HepG2 (cell line): ENCODE data around the gene IL1RL2. TPM values are rescaled to one million over a fixed set of nuclear protein-coding genes. Genes with fewer than 3 reads are reported as not detected.

Experiments
- ATAC-seq: fragments of 200-7000 bp; cut with Tn5 transposase; 3 replicates; pipeline ENCODE4 v1.9.1; 2020; ENCODE audit warnings: mild to moderate bottlenecking, moderate library complexity
- BruUV-seq: library from RNA; stranded (reverse); fragments of 400-500 nt; replicated peaks from 2 replicates; lab custom pipeline; 2021; lab: Mats Ljungman, UMichigan
- CTCF ChIA-PET: fragments of 300-600 bp; formaldehyde crosslinking; extraction: SDS; loops from one replicate; lab custom pipeline; 2021; ENCODE audit warnings: low total read pairs, inconsistent platforms, low intra/inter-chr PET ratio; lab: Yijun Ruan, JAX
- POLR2A ChIA-PET: fragments of 350-600 bp; sonication (Branson Sonifier 250); formaldehyde crosslinking; loops from one replicate; lab custom pipeline; 2020; ENCODE audit warnings: antibody characterized with exemption, inconsistent platforms; lab: Yijun Ruan, JAX
- DNase-seq: peaks from one replicate; pipeline ENCODE4 v3.0.0-alpha.2; 2015; ENCODE audit warnings: low spot score
- FAIRE-seq: peaks from 3 replicates; lab custom pipeline; 2011; peaks lifted over from hg19 to GRCh38; lab: Jason Lieb, UNC
- H2AFZ ChIP-seq: one replicate; pipeline ENCODE4 v1.6.1; 2011; ENCODE audit warnings: low read length, inconsistent platforms
- H3K27ac ChIP-seq: fragments of 300-600 bp; 3 replicates; pipeline ENCODE4 v1.8.0; 2011; ENCODE audit warnings: mixed run types, mild to moderate bottlenecking, mixed read lengths, low read length, inconsistent platforms; ENCODE audit not compliant: insufficient read depth; ENCODE audit errors: extremely low read length
- H3K27me3 ChIP-seq, 2 experiments: fragments of 200-600 bp in 1 of 2; 2 replicates in 1 of 2; 3 replicates in 1 of 2; pipeline versions ENCODE4 v1.6.0 to v1.8.0; 2011; ENCODE audit warnings: low read length in 2 of 2, mild to moderate bottlenecking in 2 of 2, moderate library complexity in 2 of 2, inconsistent platforms in 1 of 2; ENCODE audit not compliant: insufficient read depth in 2 of 2, control insufficient read depth in 1 of 2
- H3K36me3 ChIP-seq, 2 experiments: fragments of 200-600 bp in 1 of 2; replicated peaks in 1 of 2; 2 replicates in 1 of 2; 3 replicates in 1 of 2; pipeline versions ENCODE4 v1.5.1 to v1.8.0; 2011; ENCODE audit warnings: low read length in 2 of 2, inconsistent platforms in 1 of 2; ENCODE audit not compliant: insufficient read depth in 2 of 2, control insufficient read depth in 1 of 2
- H3K4me1 ChIP-seq: 2 replicates; pipeline ENCODE4 v1.5.1; 2012; ENCODE audit warnings: low read length, inconsistent platforms; ENCODE audit not compliant: insufficient read depth
- H3K4me2 ChIP-seq: 2 replicates; pipeline ENCODE4 v1.6.0; 2011; ENCODE audit warnings: low read depth, low read length, inconsistent platforms
- H3K4me3 ChIP-seq, 3 experiments: fragments of 200-600 bp in 1 of 3; sonication (generic), shearing (Covaris generic) in 1 of 3; replicated peaks in 1 of 3; 2 replicates each; pipeline ENCODE4 v1.5.1; 2011 to 2016; ENCODE audit warnings: low read length in 3 of 3, inconsistent platforms in 2 of 3, low read depth in 2 of 3, mild to moderate bottlenecking in 2 of 3, control low read depth in 1 of 3, mixed read lengths in 1 of 3; ENCODE audit not compliant: insufficient read depth in 1 of 3
- H3K79me2 ChIP-seq: one replicate; pipeline ENCODE4 v1.6.1; 2011; ENCODE audit warnings: low read length, inconsistent platforms; ENCODE audit not compliant: insufficient read depth
- H3K9ac ChIP-seq: 2 replicates; pipeline ENCODE4 v1.6.0; 2011; ENCODE audit warnings: mild to moderate bottlenecking, low read depth, low read length, inconsistent platforms; ENCODE audit not compliant: insufficient read depth
- H3K9me3 ChIP-seq: 2 replicates; pipeline ENCODE4 v1.5.1; 2012; ENCODE audit warnings: mild to moderate bottlenecking, low read length
- H4K20me1 ChIP-seq: 2 replicates; pipeline ENCODE4 v1.6.0; 2011; ENCODE audit warnings: inconsistent platforms, mild to moderate bottlenecking, low read length, moderate library complexity; ENCODE audit not compliant: insufficient read depth
- ATF5 ChIP-seq: sonication (generic); formaldehyde crosslinking; IDR thresholded peaks from 2 replicates; pipeline ENCODE4 v1.4.0; 2020; ENCODE audit warnings: mild to moderate bottlenecking, low read depth, missing genetic modification reagents
- ERF ChIP-seq: IDR thresholded peaks from 2 replicates; pipeline ENCODE4 v1.6.1; 2018; ENCODE audit warnings: missing biosample characterization, missing genetic modification reagents
- FOXK1 ChIP-seq: sonication (generic); formaldehyde crosslinking; IDR thresholded peaks from 2 replicates; pipeline ENCODE4 v1.4.0; 2020; ENCODE audit warnings: low read depth, missing genetic modification reagents, borderline replicate concordance
- FOXK2 ChIP-seq: fragments of 450-650 bp; IDR thresholded peaks from 2 replicates; pipeline ENCODE4 v1.6.1; 2016
- HDAC1 ChIP-seq: sonication (generic); formaldehyde crosslinking; IDR thresholded peaks from 2 replicates; pipeline ENCODE4 v1.5.1; 2020; ENCODE audit warnings: mild to moderate bottlenecking, missing genetic modification reagents
- HMG20A ChIP-seq: IDR thresholded peaks from 2 replicates; pipeline ENCODE4 v1.6.1; 2016; ENCODE audit warnings: borderline replicate concordance
- JUNB ChIP-seq: sonication (generic); formaldehyde crosslinking; IDR thresholded peaks from 2 replicates; pipeline ENCODE4 v1.8.0; 2022; ENCODE audit warnings: missing genetic modification reagents, mild to moderate bottlenecking, borderline replicate concordance
- KLF13 ChIP-seq: sonication (generic); formaldehyde crosslinking; IDR thresholded peaks from 2 replicates; pipeline ENCODE4 v1.4.0; 2020; ENCODE audit warnings: mild to moderate bottlenecking, missing genetic modification reagents
- LCORL ChIP-seq, 2 experiments: fragments of 450-650 bp in 1 of 2; sonication (generic) in 1 of 2; formaldehyde crosslinking in 1 of 2; IDR thresholded peaks; 2 replicates each; pipeline versions ENCODE4 v1.5.0 to v1.6.1; 2017 to 2020; ENCODE audit warnings: antibody characterized with exemption in 1 of 2, missing genetic modification reagents in 1 of 2
- MAX ChIP-seq: IDR thresholded peaks from 2 replicates; pipeline ENCODE4 v1.6.1; 2012; ENCODE audit warnings: inconsistent platforms
- THAP8 ChIP-seq: sonication (generic); formaldehyde crosslinking; IDR thresholded peaks from 2 replicates; pipeline ENCODE4 v1.5.1; 2020; ENCODE audit warnings: missing genetic modification reagents, mild to moderate bottlenecking, borderline replicate concordance
- TRIM22 ChIP-seq: fragments of 450-650 bp; IDR thresholded peaks from 2 replicates; pipeline ENCODE4 v1.6.1; 2017
- ZBTB21 ChIP-seq: sonication (generic); formaldehyde crosslinking; IDR thresholded peaks from 2 replicates; pipeline ENCODE4 v1.4.0; 2020; ENCODE audit warnings: missing genetic modification reagents
- ZNF280D ChIP-seq: sonication (generic); formaldehyde crosslinking; IDR thresholded peaks from 2 replicates; pipeline ENCODE4 v1.5.1; 2020; ENCODE audit warnings: mild to moderate bottlenecking, missing genetic modification reagents
- ZNF569 ChIP-seq: sonication (generic); formaldehyde crosslinking; IDR thresholded peaks from 2 replicates; pipeline ENCODE4 v1.5.0; 2020; ENCODE audit warnings: mild to moderate bottlenecking, missing genetic modification reagents, moderate library complexity, borderline replicate concordance
- ZSCAN29 ChIP-seq: sonication (generic); formaldehyde crosslinking; conservative IDR thresholded peaks from 2 replicates; pipeline ENCODE4 v1.4.0; 2020; ENCODE audit warnings: mild to moderate bottlenecking, missing genetic modification reagents
- WGBS: methylation state at CpG from one replicate; pipeline ENCODE4 v1.1.6; 2017; ENCODE audit warnings: low lambda C conversion rate; 5-methylcytosine and 5-hydroxymethylcytosine counted together
- in situ Hi-C: cut with HindIII; loops from 2 replicates; pipeline ENCODE4 v1.10.0; 2017; ENCODE audit warnings: low pct_unique_long_range_greater_than_20kb; ENCODE audit not compliant: extremely low pct_ligation_motif_present
- intact Hi-C: fragments of 100-400 bp; cut with micrococcal nuclease; formaldehyde crosslinking; loops from one replicate; pipeline ENCODE4 v1.10.0; 2022; ENCODE audit not compliant: unreplicated experiment
- polyA plus RNA-seq, 8 experiments: library from polyadenylated mRNA; depleted of rRNA in 3 of 8; stranded (reverse) in 7 of 8; unstranded in 1 of 8; fragments of >200 nt; fragmentation: Illumina TruSeq in 4 of 8; extraction: Trizol in 4 of 8; gene quantifications; 2 replicates each; pipeline versions ENCODE4 v1.2.1 to v1.2.3, GENCODE V29; 2011 to 2016; ENCODE audit warnings: low read depth in 4 of 8, missing spikeins in 1 of 8, mixed read lengths in 1 of 8; ENCODE audit not compliant: insufficient read depth in 1 of 8
- total RNA-seq, 5 experiments: library from RNA; depleted of rRNA; stranded (reverse); fragments of >200 nt; fragmentation: Illumina TruSeq; extraction: Trizol; gene quantifications; 2 replicates each; pipeline ENCODE4 v1.2.3, GENCODE V29; 2016; ENCODE audit warnings: low read depth in 1 of 5

IL1RL2 gene
- total and polyA plus RNA-seq, 2 of the 13 experiments (the other 11 are each of a cell fraction or from before 2014, with no cell fraction given), result 0.03 TPM; not detected in 1

- CTCF ChIA-PET, result no interaction called here
- in situ Hi-C loops, result no loop called here
Observed at GRCh38 chr2:102269200-102269524, 82.3 kb downstream of the IL1RL2 start.

More at GRCh38 chr2:102269200-102269524, 82.3 kb downstream of the IL1RL2 start:
- POLR2A ChIA-PET, result no interaction called here
- Histone ChIP-seq H3K9me3 (no peaks in the 10 kb centered on the region), H3K4me1 (no peaks in the 10 kb centered on the region), H3K9ac (no peak overlapping the region), H3K27ac (no peak overlapping the region), H3K36me3 (no peaks in the 10 kb centered on the region), H3K4me2 (no peak overlapping the region), H3K27me3 (peaks cover 0 to 25% of the 10 kb centered on the region in 2 experiments; a peak in 3 of 5 replicates), H4K20me1 (no peaks in the 10 kb centered on the region), H3K79me2 (no peaks in the 10 kb centered on the region), H2AFZ (no peak overlapping the region), H3K4me3 (no peak overlapping the region)
- BruUV-seq, result no TSS peak
- intact Hi-C loops, result no loop called here
- ATAC-seq (no peak), DNase-seq (no peak), FAIRE-seq (no peak)
- 32% methylated on average over 4 of the region's 4 CpGs for WGBS
- no peak for TF ChIP-seq JUNB (CRISPR knock-in tag)
- no peak for TF ChIP-seq THAP8 (CRISPR knock-in tag)
- TF ChIP-seq ZNF280D, result no peak
- TF ChIP-seq LCORL (IDR thresholded peaks at IDR 0.05), result no peak
- no peak for TF ChIP-seq LCORL (CRISPR knock-in tag; IDR thresholded peaks at IDR 0.05)
- TF ChIP-seq ZSCAN29 (CRISPR knock-in tag), result no peak
- no peak for TF ChIP-seq KLF13 (CRISPR knock-in tag)
- no peak for TF ChIP-seq FOXK1 (CRISPR knock-in tag)
- TF ChIP-seq MAX, result no peak
- TF ChIP-seq HMG20A (CRISPR knock-in tag), result no peak
- no peak for TF ChIP-seq ERF (CRISPR knock-in tag)
- TF ChIP-seq TRIM22, result no peak
- TF ChIP-seq ZNF569, result no peak
- TF ChIP-seq ZBTB21 (CRISPR knock-in tag), result no peak
- TF ChIP-seq FOXK2, result no peak
- TF ChIP-seq ATF5 (CRISPR knock-in tag), result no peak
- no peak for TF ChIP-seq HDAC1 (CRISPR knock-in tag)
- TF ChIP-seq, all 625 proteins: peak for 0
